RKO (cell line): ENCODE measurements around the gene TRIM27.
"Not testable (repeated sequence)": the region's sequence is repeated elsewhere in the genome, so short reads cannot be mapped to it uniquely, and the experiment has no call there.

Source experiments
- DNase-seq: peaks from one replicate; pipeline ENCODE4 v3.0.0-alpha.2; 2016; ENCODE audit warnings: low spot score

TRIM27 gene

DNA sequence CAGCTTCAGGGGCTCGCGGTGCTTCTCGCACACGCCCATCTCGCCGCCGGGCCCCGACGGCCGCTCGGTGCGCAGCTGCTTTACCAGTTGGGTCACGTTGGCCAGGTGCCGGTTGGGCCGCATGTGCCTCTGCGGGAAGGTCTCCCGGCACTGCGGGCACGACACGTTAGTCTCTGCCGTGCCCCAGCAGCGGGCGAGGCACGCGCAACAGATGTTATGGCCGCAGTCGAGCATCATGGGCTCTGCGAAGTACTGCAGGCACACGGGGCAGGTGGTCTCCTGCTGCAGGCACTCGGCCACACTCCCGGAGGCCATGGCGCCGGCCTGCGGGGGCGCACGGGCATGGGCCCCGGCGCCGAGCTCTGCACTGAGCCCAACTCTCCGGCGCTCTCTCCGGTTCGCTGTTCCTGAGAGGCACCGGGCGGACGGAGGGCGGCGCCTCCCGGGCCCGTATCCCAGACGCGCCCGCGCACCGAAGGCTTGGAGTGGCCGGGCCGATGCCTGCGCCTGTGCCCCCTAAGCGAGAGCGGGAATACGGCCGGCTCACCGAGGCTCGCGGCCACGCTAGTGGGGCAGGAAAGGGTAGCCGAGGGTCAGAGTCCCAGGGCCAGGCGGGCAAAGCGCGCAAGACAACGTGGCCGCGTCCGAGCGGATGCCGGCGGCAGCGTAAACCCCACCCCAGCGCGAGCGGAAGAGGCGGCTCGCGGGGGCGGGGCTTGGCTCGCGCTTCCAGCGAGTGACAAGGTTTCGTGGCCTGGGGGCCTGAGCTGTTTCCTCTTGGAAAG, at the start of gene TRIM27:
Gene TRIM27, minus strand, starts transcription at position 668 of the 785 bp plus-strand sequence. Its CDS starts 353 bp downstream, at position 315.
- DNase-seq = peak; percentile 93

- not testable (repeated sequence) for DNase-seq
Observed at GRCh38 chr6:28970056-28970455, 46.3 kb upstream of the TRIM27 start.

GRCh38 chr6:28969129-28969528, 45.3 kb upstream of the TRIM27 start:
- no peak for DNase-seq

- DNase-seq = no peak
Observed at GRCh38 chr6:28968476-28968875, 44.7 kb upstream of the TRIM27 start.

GRCh38 chr6:28965706-28966105, 41.9 kb upstream of the TRIM27 start:
- no peak for DNase-seq

- no peak for DNase-seq
Observed at GRCh38 chr6:28960846-28961500, 37.2 kb upstream of the TRIM27 start.

DNA sequence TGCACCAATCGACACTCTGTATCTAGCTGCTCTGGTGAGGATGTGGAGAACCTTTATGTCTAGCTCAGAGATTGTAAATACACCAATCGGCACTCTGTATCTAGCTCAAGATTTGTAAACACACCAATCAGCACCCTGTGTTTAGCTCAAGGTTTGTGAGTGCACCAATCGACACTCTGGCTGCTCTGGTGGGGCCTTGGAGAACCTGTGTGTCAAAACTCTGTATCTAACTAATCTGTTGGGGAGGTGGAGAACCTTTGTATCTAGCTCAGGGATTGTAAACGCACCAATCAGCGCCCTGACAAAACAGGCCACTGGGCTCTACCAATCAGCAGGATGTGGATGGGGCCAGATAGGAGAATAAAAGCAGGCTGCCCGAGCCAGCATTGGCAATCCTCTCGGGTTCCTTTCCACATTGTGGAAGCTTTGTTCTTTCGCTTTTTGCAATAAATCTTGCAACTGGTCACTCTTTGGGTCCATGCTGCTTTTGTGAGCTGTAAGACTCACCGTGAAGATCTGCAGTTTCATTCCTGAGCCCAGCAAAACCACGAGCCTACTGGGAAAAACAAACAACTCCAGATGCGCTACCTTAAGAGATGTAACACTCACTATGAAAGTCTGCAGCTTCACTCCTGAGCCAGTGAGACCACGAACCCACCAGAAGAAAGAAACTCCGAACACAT, 34.9 kb upstream of the TRIM27 start:
- not testable (repeated sequence) for DNase-seq

GRCh38 chr6:28957795-28958314, 34.1 kb upstream of the TRIM27 start:
- not testable (repeated sequence) for DNase-seq

- DNase-seq = no peak
Observed at GRCh38 chr6:28956331-28956730, 32.5 kb upstream of the TRIM27 start.

DNA sequence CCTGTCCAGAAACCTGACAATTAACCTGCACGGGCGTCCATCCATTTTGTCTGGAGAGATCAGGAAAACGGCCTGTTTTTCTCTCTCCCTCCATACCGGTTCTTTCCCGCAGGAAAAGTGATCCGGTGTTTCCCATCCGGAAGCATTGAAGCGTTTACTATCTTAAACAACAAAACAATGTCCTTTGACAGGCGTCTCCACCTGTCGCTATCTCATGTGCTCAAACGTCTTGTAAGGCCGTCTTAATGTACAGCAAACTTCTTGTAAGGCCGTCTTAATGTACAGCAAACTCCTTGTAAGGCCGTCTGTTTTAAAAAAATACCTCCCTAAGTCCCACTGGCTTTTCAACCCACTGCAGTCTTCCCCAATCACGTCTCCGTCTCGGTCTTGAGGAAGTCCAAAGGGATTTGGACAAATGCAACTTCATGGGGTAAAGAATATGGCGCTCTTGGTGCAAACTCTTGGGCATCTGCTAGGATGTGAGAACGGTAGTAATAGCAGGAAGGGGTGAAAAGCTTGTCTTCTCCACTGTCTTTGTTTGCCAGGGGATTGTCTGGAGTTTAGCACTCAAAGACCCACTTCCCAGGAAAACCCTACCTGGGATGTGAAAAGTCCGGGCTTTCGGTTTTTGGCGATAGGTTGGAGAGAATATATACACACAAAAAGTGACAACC, 29.9 kb upstream of the TRIM27 start:
- DNase-seq = no peak

DNA sequence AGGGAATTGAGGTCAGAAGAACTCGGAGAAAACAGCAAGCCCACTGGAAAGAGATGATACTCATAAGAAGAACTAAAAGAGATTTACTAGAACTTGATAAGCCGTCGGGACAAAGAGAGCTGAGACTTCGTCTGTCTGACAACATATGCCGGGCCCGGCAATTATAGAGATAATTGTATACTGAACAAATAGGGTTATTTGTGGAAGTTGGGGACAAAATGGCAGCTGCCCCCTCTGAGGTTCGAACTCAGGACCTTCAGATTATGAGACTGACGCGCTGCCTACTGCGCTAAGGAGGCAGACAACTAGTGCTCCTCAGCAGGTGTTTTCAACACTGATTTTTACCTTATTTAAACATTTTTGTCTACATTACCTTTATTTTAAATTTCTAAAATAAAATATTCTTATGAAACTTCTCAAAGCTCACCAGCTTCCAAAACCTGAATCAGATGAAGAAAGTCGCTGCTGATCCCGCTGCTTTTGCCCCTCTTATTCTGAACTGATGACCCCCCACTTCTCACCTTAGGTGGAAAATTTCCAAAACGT, 29.3 kb upstream of the TRIM27 start:
- peak; percentile 76 for DNase-seq

GRCh38 chr6:28949656-28950195, 25.9 kb upstream of the TRIM27 start:
- DNase-seq = not testable (repeated sequence)

- DNase-seq = no peak
Observed at GRCh38 chr6:28948782-28949486, 25.1 kb upstream of the TRIM27 start.

DNA sequence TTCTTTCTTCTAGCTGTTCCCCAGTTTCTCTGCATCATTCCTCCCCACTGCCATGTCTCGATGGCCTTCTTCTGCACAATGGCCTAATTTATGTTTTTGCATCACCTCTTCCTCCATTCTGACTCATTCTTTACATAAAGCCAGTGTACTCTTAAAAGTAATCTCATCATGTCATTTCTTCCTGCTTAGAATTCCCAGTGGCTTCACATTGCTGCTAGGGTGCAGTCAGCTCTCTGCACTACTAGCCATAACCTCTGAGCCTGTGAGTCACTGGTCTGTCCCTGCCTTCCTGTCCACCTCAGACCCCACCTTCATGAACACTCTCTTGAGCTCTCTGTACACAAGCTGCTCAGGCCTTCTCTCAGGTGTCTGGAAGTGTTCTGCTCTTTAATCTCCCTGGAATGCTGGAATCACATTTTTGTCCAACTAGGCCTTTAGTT, 24.1 kb upstream of the TRIM27 start:
- DNase-seq = peak; percentile 84

DNA sequence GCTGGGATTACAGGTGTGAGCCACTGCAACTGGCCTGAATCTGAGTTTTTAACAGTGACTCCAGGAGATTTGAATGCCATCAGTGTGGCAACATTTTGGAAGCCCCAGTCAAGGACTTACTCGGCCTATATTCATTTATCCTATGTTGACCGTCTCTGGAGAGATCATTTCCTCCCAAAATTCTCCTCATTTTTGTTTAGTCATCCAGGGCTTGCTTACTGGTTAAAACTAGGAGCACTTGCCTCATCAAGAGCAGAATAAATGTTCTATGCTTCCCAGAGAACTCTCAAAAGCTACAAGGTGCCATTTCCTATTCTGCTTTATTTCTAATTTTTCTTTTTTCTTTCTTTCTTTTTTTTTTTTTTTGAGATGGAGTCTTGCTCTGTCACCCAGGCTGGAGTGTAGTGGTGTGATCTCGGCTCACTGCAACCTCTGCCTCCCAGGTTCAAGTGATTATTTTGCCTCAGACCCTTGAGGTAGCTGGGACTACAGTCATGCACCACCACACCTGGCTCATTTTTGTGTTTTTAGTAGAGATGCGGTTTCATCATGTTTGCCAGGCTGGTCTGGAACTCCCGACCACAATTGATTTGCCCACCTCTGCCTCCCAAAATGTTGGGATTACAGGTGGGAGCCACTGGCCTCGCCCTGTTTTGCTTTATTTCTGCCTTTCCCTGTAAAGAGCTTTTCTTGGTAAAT, 23.4 kb upstream of the TRIM27 start:
- no peak for DNase-seq

- DNase-seq = no peak
Observed at GRCh38 chr6:28945349-28945748, 21.6 kb upstream of the TRIM27 start.

DNA sequence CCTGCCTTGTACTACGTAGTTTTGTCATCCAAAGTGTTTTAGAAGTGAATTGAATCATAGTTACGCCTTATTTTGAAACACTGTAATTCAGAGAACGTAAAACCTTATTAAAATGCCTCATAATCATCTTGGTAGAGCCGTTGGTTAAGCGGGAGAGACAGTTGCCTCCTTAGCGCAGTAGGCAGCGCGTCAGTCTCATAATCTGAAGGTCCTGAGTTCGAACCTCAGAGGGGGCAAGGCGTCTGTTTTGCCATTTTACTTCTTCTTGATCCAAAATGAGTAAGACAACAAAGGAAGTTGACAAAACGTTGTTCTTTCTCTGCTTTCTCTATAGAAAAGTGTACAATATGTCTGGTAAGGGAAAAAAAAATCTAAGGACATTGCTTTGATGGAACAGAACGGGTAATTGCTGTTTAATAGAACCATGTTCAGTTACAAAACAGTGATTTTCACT, 20.7 kb upstream of the TRIM27 start:
- peak; percentile 84 for DNase-seq

DNA sequence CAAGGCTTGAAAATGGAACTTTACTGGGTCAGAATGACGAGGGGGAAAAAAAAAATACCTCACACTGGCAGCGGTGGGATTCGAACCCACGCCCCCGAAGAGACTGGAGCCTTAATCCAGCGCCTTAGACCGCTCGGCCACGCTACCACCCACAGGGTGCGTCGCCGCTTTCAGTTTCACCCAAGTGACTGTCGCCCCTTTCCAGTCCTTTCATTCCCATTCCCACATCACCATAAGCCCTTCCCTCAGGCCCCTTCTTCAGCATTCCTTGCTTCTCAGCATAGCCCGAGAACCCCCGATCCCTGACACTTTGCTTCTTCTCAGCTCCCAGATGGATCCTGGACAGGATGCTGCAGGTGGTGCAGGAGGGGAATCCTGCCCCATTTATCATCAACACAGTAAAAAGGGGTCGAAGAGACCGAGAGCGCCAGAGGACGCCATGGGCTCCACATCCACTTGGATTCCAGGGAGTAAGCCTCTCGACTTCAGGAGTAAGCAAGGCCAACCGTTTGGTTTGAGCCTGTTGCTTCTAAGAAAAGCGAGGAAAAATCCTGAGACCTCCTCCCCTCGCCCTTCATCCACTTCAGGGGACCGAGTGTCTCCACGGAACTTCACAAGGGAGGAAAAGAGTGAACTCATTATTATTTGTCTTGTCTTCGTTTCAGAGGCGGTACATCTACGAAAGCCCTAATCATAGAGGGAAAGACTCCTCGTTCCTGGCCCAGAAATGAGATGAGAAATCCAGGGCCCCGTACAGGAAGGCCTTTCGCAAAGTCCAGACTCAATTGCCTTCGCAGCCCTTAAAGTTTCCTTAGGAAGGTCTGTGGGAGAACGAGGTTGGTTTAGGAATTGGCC, 20.0 kb upstream of the TRIM27 start:
- DNase-seq = peak; percentile 83

DNA sequence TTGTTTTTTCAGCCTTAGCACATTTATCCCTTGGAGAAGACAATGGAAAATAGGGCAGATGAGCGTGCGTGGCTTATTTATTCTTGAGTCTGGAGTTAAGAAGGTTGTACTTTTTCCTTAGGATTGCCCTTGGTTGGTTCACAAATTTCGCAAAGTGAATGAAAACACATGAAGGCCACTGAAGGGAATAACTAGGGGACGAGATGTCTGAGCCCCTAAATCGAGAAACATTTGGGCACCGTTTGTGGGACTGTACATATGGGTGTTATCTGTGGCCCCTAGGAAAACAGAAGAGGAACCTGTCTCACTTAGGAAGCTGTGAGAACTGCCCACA, 19.4 kb upstream of the TRIM27 start:
- DNase-seq = no peak
